ENCODE measurements around the gene ANKRD31.

DNA sequence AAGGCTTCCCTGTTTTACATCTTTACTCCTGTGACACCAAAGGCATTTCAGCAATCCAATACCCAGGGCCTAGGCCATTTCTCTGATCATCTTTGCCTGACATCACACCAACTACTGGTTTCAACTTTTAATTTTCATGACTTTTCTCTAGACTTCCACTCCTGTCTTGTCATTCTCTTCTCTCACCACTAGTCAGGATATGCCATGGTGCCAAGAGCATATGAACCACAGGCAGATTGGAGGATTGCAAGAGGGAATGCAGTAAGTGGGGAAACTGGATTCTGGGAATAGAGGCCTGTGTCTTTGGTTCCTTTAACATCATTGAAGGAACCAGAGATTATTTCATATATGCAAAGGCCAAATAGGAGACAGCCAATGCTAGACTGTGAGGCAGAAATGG lies 69.3 kb downstream of the ANKRD31 start:
- TF ChIP-seq, protein P1, sequence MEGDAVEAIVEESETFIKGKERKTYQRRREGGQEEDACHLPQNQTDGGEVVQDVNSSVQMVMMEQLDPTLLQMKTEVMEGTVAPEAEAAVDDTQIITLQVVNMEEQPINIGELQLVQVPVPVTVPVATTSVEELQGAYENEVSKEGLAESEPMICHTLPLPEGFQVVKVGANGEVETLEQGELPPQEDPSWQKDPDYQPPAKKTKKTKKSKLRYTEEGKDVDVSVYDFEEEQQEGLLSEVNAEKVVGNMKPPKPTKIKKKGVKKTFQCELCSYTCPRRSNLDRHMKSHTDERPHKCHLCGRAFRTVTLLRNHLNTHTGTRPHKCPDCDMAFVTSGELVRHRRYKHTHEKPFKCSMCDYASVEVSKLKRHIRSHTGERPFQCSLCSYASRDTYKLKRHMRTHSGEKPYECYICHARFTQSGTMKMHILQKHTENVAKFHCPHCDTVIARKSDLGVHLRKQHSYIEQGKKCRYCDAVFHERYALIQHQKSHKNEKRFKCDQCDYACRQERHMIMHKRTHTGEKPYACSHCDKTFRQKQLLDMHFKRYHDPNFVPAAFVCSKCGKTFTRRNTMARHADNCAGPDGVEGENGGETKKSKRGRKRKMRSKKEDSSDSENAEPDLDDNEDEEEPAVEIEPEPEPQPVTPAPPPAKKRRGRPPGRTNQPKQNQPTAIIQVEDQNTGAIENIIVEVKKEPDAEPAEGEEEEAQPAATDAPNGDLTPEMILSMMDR (IDR thresholded peaks at IDR 0.05), result no peak
- no peak for TF ChIP-seq POLR2A (IDR thresholded peaks at IDR 0.05)

Data from adrenal gland (tissue), 5 donors.